SH-SY5Y (cell line): ENCODE results near the gene ARFGEF2.

Experiments used
- GATA2 ChIP-seq: IDR thresholded peaks from 2 replicates; pipeline ENCODE4 v1.6.1; 2011; ENCODE audit warnings: mild to moderate bottlenecking, low read depth, low read length
- GATA3 ChIP-seq: IDR thresholded peaks from 2 replicates; pipeline ENCODE4 v1.6.1; 2011; ENCODE audit warnings: low read depth, mild to moderate bottlenecking, low read length, moderate library complexity

GRCh38 chr20:48891235-48892048, 30.1 kb upstream of the ARFGEF2 start:
- no peak for TF ChIP-seq GATA2
- no peak for TF ChIP-seq GATA3
